Activated T-helper 2 cell treated with anti-CD3 and anti-CD28 coated beads, Interferon-gamma antibody, Interleukin-2, Interleukin-4, amounts not matched to agents 10 μg/mL and 5 μg/mL and 100 μg/mL, durations not matched to agents 14 hours and 24 hours and 36 hours (primary cell): ENCODE results near the gene APBA1. TPM values are rescaled to one million over a fixed set of nuclear protein-coding genes. Genes with fewer than 3 reads are reported as not detected.

Experiments used
- DNase-seq: peaks from one replicate; pipeline ENCODE4 v3.0.0; 2021; ENCODE audit warnings: low spot score
- H3K27ac Mint-ChIP-seq: one replicate; pipeline ENCODE4 v1.8.0; 2021; ENCODE audit warnings: mixed read lengths
- H3K27me3 Mint-ChIP-seq: one replicate; pipeline ENCODE4 v1.8.0; 2021; ENCODE audit warnings: low read depth, mixed read lengths
- H3K36me3 Mint-ChIP-seq: one replicate; pipeline ENCODE4 v1.8.0; 2021; ENCODE audit warnings: low read depth, mixed read lengths
- H3K4me1 Mint-ChIP-seq: one replicate; pipeline ENCODE4 v1.8.0; 2021; ENCODE audit warnings: low read depth, mixed read lengths
- H3K4me3 Mint-ChIP-seq: one replicate; pipeline ENCODE4 v1.8.0; 2021; ENCODE audit warnings: low read depth, mild to moderate bottlenecking, moderate library complexity, mixed read lengths
- H3K9me3 Mint-ChIP-seq: one replicate; pipeline ENCODE4 v1.8.0; 2021; ENCODE audit warnings: mixed read lengths
- intact Hi-C: fragments of 100-400 bp; cut with micrococcal nuclease; formaldehyde crosslinking; loops from one replicate; pipeline ENCODE4 v1.15.1; 2023
- total RNA-seq: library from RNA; stranded (reverse); gene quantifications from 2 replicates; pipeline ENCODE4 v1.2.3, GENCODE V29; 2022

Gene APBA1
- total RNA-seq, 1 donor from 2014 or later, result 0.98 TPM

- Mint-ChIP-seq H3K27me3 (no peaks in the 10 kb centered on the region), H3K27ac (no peak overlapping the region), H3K4me3 (no peak overlapping the region), H3K36me3 (no peaks in the 10 kb centered on the region), H3K4me1 (no peaks in the 10 kb centered on the region), H3K9me3 (no peaks in the 10 kb centered on the region)
- intact Hi-C loops, result no loop called here
- no peak for DNase-seq
These were observed 275.4 kb downstream of the APBA1 start for GRCh38 chr9:69396759-69397158.

DNA sequence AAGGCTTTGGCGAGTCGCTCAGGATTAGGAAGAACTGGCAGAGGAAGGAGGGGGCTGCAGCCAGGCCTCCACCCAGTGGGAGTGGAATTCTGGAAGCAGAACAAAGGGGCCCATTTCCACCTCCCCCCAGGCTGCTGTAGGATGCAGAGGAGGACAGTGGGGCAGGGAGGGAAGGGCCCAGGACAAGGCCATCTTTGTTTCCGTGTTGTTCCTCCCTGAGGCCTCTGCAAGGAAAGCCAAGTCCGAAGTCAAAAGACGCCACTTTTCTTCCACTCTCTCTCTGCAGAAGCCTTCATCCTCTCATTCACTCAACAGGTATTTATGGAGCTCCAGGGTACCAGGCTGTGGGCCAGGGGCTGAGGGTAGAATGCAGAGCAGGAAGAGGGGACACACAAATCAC lies 276.5 kb downstream of the APBA1 start:
- no peak for DNase-seq
- no peaks in the 10 kb centered on the region for H3K4me1 Mint-ChIP-seq
- intact Hi-C loops, result no loop called here
- H3K9me3 Mint-ChIP-seq, result no peaks in the 10 kb centered on the region
- H3K27me3 Mint-ChIP-seq, result no peaks in the 10 kb centered on the region
- no peaks in the 10 kb centered on the region for H3K36me3 Mint-ChIP-seq
- H3K4me3 Mint-ChIP-seq, result no peak overlapping the region
- no peak overlapping the region for H3K27ac Mint-ChIP-seq

GRCh38 chr9:69393425-69393824 lies 278.7 kb downstream of the APBA1 start:
- DNase-seq, result no peak
- Mint-ChIP-seq H3K4me3 (no peak overlapping the region), H3K27me3 (no peaks in the 10 kb centered on the region), H3K9me3 (no peaks in the 10 kb centered on the region), H3K4me1 (no peaks in the 10 kb centered on the region), H3K36me3 (no peaks in the 10 kb centered on the region), H3K27ac (no peak overlapping the region)
- intact Hi-C loops, result no loop called here

GRCh38 chr9:69392826-69393225 lies 279.3 kb downstream of the APBA1 start:
- no peak overlapping the region for H3K27ac Mint-ChIP-seq

DNA sequence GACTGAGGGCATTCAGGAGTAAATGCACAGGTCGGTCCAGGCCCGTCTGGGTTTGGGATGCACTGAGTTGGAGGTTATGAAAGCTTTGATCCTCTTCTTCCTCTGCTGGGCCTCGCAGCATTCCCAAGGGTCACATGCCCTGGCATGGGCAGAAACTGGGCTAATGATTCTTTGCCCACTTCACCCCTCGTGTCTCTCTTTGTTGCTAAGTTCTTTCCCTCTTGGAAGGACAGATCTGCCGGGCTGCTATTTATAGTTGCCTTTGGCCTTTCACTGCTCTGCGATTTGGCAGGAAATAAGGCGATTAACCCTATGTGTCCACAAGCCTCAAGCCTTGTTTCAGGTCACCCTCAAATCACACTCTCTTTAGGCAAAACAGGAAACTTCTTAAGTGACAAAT lies 280.2 kb downstream of the APBA1 start:
- intact Hi-C loops, result no loop called here
- Mint-ChIP-seq H3K27ac (no peak overlapping the region), H3K4me1 (no peaks in the 10 kb centered on the region), H3K9me3 (no peaks in the 10 kb centered on the region), H3K27me3 (no peaks in the 10 kb centered on the region), H3K36me3 (no peaks in the 10 kb centered on the region), H3K4me3 (no peak overlapping the region)
- no peak for DNase-seq

More at GRCh38 chr9:69392826-69393225, 279.3 kb downstream of the APBA1 start:
- intact Hi-C loops, result no loop called here
- no peak for DNase-seq
- H3K36me3 Mint-ChIP-seq, result no peaks in the 10 kb centered on the region
- no peaks in the 10 kb centered on the region for H3K4me1 Mint-ChIP-seq
- H3K27me3 Mint-ChIP-seq, result no peaks in the 10 kb centered on the region
- no peaks in the 10 kb centered on the region for H3K9me3 Mint-ChIP-seq
- no peak overlapping the region for H3K4me3 Mint-ChIP-seq

GRCh38 chr9:69391487-69391886 lies 280.7 kb downstream of the APBA1 start:
- Mint-ChIP-seq H3K4me3 (no peak overlapping the region), H3K9me3 (no peaks in the 10 kb centered on the region), H3K36me3 (no peaks in the 10 kb centered on the region), H3K27me3 (no peaks in the 10 kb centered on the region), H3K27ac (no peak overlapping the region), H3K4me1 (no peaks in the 10 kb centered on the region)
- DNase-seq, result no peak
- intact Hi-C loops, result no loop called here

DNA sequence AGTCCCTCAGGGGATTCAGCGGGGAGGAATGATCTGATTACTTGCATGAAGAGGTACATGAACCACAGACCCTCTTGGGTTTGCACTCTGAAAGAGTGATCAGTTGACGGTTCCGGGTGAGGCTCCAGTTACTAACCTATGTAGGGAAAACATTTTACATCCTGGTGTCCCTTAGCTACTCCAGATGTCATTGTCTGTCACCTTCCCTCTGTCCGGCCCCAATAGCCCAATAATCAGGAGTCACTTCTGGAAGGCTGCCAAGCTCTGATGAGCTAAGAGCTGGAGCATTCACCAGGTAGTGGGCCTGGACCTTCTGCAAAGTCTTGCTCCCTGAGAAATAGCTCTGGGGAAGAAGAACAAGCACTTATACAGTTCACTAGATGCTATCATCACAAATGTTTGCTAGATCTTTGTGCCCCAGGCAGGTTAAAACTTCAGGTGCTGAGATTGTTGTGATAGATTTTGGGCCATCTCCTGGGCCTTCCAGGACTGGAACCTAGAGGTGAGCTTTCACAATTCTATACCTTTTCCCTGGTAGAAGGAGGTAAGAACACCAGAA lies 282.7 kb downstream of the APBA1 start:
- intact Hi-C loops, result no loop called here
- Mint-ChIP-seq H3K36me3 (no peaks in the 10 kb centered on the region), H3K27me3 (no peaks in the 10 kb centered on the region), H3K4me1 (no peaks in the 10 kb centered on the region), H3K9me3 (no peaks in the 10 kb centered on the region), H3K27ac (no peak overlapping the region), H3K4me3 (no peak overlapping the region)
- no peak for DNase-seq

DNA sequence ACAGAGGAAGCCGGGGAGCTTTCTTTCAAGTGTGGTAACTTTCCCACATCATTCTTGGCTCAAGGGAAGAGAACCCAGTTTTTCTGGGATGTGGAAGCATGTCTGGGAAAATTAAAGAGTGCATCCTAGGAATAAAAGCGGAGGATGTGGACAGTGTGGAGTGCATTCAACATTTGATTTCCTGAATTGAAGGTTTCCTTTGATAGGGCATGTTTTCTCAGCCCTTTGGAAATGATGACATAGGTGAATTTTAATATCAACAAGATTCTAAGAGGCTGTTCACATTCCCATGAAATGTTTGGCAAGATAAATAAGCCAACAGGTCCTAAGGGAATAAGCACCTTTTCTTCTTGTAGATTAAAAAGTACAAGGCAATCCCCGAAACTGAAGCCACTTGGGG lies 283.6 kb downstream of the APBA1 start:
- Mint-ChIP-seq H3K27ac (no peak overlapping the region), H3K4me3 (no peak overlapping the region), H3K36me3 (no peaks in the 10 kb centered on the region), H3K9me3 (no peaks in the 10 kb centered on the region), H3K27me3 (no peaks in the 10 kb centered on the region), H3K4me1 (no peaks in the 10 kb centered on the region)
- intact Hi-C loops, result no loop called here
- DNase-seq, result no peak

- Mint-ChIP-seq H3K27ac (no peak overlapping the region), H3K27me3 (peaks cover 1% of the 10 kb centered on the region), H3K9me3 (no peaks in the 10 kb centered on the region), H3K36me3 (no peaks in the 10 kb centered on the region), H3K4me1 (no peaks in the 10 kb centered on the region), H3K4me3 (no peak overlapping the region)
- intact Hi-C loops, result no loop called here
- DNase-seq, result no peak
These were observed 285.5 kb downstream of the APBA1 start for GRCh38 chr9:69386651-69387050.

- H3K4me3 Mint-ChIP-seq, result no peak overlapping the region
- intact Hi-C loops, result no loop called here
- DNase-seq, result no peak
- no peaks in the 10 kb centered on the region for H3K36me3 Mint-ChIP-seq
- H3K9me3 Mint-ChIP-seq, result no peaks in the 10 kb centered on the region
- peaks cover 1% of the 10 kb centered on the region for H3K27me3 Mint-ChIP-seq
- no peak overlapping the region for H3K27ac Mint-ChIP-seq
- H3K4me1 Mint-ChIP-seq, result no peaks in the 10 kb centered on the region
These were observed 286.6 kb downstream of the APBA1 start for GRCh38 chr9:69385581-69386033.

DNA sequence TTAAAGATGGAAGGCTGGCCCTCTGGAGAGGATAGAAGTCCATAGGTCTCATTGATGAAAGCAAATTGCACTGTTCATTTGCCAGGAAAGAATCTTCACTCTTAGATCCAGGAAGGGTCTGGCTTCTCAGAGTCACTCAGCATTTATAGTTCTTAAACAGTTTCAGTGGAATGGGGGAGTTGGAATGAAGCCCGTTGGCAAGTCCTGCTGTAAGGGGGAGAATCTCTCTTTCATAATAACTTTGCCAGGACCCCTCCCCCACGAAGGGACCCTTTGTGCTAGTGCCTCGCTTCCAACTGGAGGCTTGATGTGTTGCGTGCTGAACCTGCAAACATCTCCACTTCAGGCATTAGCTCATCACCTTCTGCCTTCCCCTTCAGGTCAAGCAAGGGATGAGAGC lies 290.0 kb downstream of the APBA1 start:
- DNase-seq, result no peak
- intact Hi-C loops, result no loop called here
- Mint-ChIP-seq H3K27ac (no peak overlapping the region), H3K9me3 (no peaks in the 10 kb centered on the region), H3K4me1 (no peaks in the 10 kb centered on the region), H3K27me3 (peaks cover 3% of the 10 kb centered on the region), H3K4me3 (no peak overlapping the region), H3K36me3 (no peaks in the 10 kb centered on the region)

GRCh38 chr9:69380811-69381210 lies 291.4 kb downstream of the APBA1 start:
- H3K27ac Mint-ChIP-seq, result no peak overlapping the region
- H3K27me3 Mint-ChIP-seq, result peaks cover 3% of the 10 kb centered on the region
- no peaks in the 10 kb centered on the region for H3K4me1 Mint-ChIP-seq
- no peak overlapping the region for H3K4me3 Mint-ChIP-seq
- intact Hi-C loops, result no loop called here
- no peak for DNase-seq
- H3K36me3 Mint-ChIP-seq, result no peaks in the 10 kb centered on the region
- H3K9me3 Mint-ChIP-seq, result no peaks in the 10 kb centered on the region

- Mint-ChIP-seq H3K27ac (no peak overlapping the region), H3K4me1 (no peaks in the 10 kb centered on the region), H3K4me3 (no peak overlapping the region), H3K27me3 (peaks cover 3% of the 10 kb centered on the region), H3K36me3 (no peaks in the 10 kb centered on the region), H3K9me3 (no peaks in the 10 kb centered on the region)
- intact Hi-C loops, result no loop called here
- DNase-seq, result no peak
These were observed 291.9 kb downstream of the APBA1 start for GRCh38 chr9:69380301-69380700.
